Kidney (tissue), 14 donors: ENCODE data around the gene NRG3. TPM values are rescaled to one million over a fixed set of nuclear protein-coding genes. Genes with fewer than 3 reads are reported as not detected.
A peak's percentile ranks its signal among the peaks of the same experiment; 100 is the strongest.

ENCODE experiments used
- DNase-seq, 5 donors: peaks; one replicate each; pipeline ENCODE4 v3.0.0-alpha.2; 2013 to 2020
- FAIRE-seq: peaks from 2 replicates; lab custom pipeline; 2012; peaks lifted over from hg19 to GRCh38; lab: Jason Lieb, UNC
- H3K27ac ChIP-seq, 2 donors: one replicate each; pipeline ENCODE4 v1.7.0; 2013; ENCODE audit warnings: low read depth in 2 of 2, low read length in 2 of 2, inconsistent platforms in 1 of 2
- H3K27me3 ChIP-seq: one replicate; pipeline ENCODE4 v1.7.1; 2013; ENCODE audit warnings: low read length, inconsistent platforms; ENCODE audit not compliant: control insufficient read depth, insufficient read depth
- H3K36me3 ChIP-seq, 3 donors: one replicate each; pipeline versions ENCODE4 v1.7.0 to v1.7.1; 2013; ENCODE audit warnings: low read length in 3 of 3, control low read depth in 1 of 3, inconsistent platforms in 1 of 3; ENCODE audit not compliant: insufficient read depth in 3 of 3, control insufficient read depth in 2 of 3
- H3K4me1 ChIP-seq, 3 donors: one replicate each; pipeline versions ENCODE4 v1.7.0 to v1.7.1; 2013; ENCODE audit warnings: low read length in 3 of 3, inconsistent platforms in 1 of 3, low read depth in 1 of 3; ENCODE audit not compliant: control insufficient read depth in 2 of 3, insufficient read depth in 2 of 3
- H3K4me3 ChIP-seq, 3 donors: one replicate each; pipeline versions ENCODE4 v1.7.0 to v1.8.1; 2013; ENCODE audit warnings: low read length in 3 of 3, control low read depth in 1 of 3, inconsistent platforms in 1 of 3
- H3K9ac ChIP-seq, 3 donors: one replicate each; pipeline versions ENCODE4 v1.7.0 to v1.7.1; 2013; ENCODE audit warnings: low read length in 3 of 3, control low read depth in 1 of 3, inconsistent platforms in 1 of 3
- H3K9me3 ChIP-seq, 3 donors: one replicate each; pipeline versions ENCODE4 v1.7.0 to v1.7.1; 2013; ENCODE audit warnings: low read length in 3 of 3, control low read depth in 1 of 3, inconsistent platforms in 1 of 3; ENCODE audit not compliant: control insufficient read depth in 2 of 3, insufficient read depth in 1 of 3
- CTCF ChIP-seq: IDR thresholded peaks from 3 replicates; pipeline ENCODE4 v1.5.1; 2012; ENCODE audit warnings: mild to moderate bottlenecking, moderate library complexity, borderline replicate concordance; ENCODE audit not compliant: insufficient read depth; ENCODE audit errors: extremely low read depth
- intact Hi-C: fragments of 100-400 bp; cut with DNase I; formaldehyde crosslinking; loops from one replicate; pipeline ENCODE4 v1.11.1; 2022
- polyA plus RNA-seq: library from polyadenylated mRNA; stranded (reverse); fragments of 350-450 nt; fragmentation: Illumina TruSeq; extraction: RNeasy Lipid Tissue Mini Kit (QIAGEN cat#74804); gene quantifications from one replicate; pipeline ENCODE4 v1.2.3, GENCODE V29; 2014; ENCODE audit warnings: low read depth, low replicate concordance; ENCODE audit not compliant: insufficient read depth
- total RNA-seq: library from RNA; stranded (reverse); fragmentation: NEBNext Ultra II Directional; extraction: Animal tissue kit (Norgen Biotek cat#: 25700); gene quantifications from one replicate; pipeline ENCODE4 v1.2.1, GENCODE V29; 2021
- donor health status: control.
- donor health status: control.
- donor health status: control.
- donor health status: control.
- donor health status: control.
- donor health status: DM: yes; HTN: yes; CAD: no.
- donor health status: Normal renal cell carcinoma (clear cell type).

The NRG3 gene
- total and polyA plus RNA-seq, 2 donors from 2014 or later = 0.62 to 5.4 TPM

DNA sequence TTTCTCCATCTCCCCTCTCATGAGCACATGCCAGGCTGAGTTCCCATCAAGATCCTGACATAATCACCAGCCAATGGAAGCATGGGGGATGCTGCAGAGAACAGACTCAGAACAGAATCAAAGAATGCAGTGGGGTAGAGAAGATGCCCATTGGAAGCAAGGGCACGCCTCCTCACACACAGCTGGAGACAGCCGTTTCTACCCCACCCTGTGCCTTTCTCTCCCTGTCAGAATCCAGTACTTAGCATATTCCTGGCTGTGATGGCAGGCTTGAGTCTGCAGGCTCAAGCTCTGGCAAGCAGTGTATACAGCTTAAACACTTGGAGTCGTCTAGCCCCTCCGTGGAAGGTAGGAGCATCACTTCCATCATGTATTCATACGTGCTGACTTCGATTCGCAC lies 867.9 kb downstream of the NRG3 start:
- intact Hi-C loops = no loop called here
- no peak overlapping the region for H3K27ac ChIP-seq
- no peaks in the 10 kb centered on the region for H3K9me3 ChIP-seq
- H3K4me1 ChIP-seq = no peaks in the 10 kb centered on the region
- no peak for FAIRE-seq
- H3K9ac ChIP-seq = no peak overlapping the region
- H3K4me3 ChIP-seq = no peak overlapping the region
- TF ChIP-seq CTCF = no peak
- DNase-seq = peak in 1 of 5 donors; percentile 4
- no peaks in the 10 kb centered on the region for H3K36me3 ChIP-seq
- no peaks in the 10 kb centered on the region for H3K27me3 ChIP-seq

DNA sequence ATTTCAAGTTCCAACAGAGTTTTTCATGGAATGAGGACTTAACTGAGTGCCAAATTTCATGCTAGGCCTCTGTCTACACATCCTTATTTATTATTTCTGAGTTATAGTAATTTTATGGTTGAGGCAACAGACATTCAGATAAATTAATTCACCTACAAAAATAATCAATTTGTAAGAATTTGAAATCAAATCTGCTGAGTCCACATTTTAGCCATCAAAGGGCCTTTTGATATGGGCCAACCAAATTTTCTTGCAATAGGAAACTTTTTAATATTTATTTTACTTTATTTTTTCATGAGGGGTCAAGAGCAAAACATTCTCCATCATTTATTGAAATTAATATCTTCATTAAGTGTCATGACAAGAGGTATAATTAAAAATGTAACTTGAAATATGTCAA lies 875.5 kb downstream of the NRG3 start:
- Histone ChIP-seq H3K9ac (no peak overlapping the region), H3K4me3 (no peak overlapping the region), H3K9me3 (no peaks in the 10 kb centered on the region), H3K4me1 (no peaks in the 10 kb centered on the region), H3K36me3 (no peaks in the 10 kb centered on the region), H3K27me3 (no peaks in the 10 kb centered on the region), H3K27ac (no peak overlapping the region)
- DNase-seq (no peak), FAIRE-seq (no peak)
- intact Hi-C loops = no loop called here
- no peak for TF ChIP-seq CTCF

DNA sequence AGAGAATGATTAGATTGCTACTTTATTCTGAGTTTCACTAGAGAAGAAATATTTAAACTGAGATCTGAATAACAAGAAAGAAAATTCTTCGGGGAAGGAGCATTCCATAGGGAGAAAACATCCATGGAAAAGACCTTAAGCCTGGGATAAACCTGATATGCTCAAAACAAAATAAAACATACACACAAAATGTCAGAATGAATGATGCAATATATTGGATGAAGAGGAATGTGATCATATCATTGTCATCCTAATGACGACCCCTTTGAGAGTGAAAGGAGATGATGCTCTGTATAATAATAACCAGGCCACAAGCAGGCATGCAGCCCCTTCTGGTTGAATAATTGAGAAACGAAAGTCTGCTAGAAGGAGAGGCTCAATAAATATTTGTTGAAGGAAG lies 882.4 kb downstream of the NRG3 start:
- H3K4me1 ChIP-seq = no peaks in the 10 kb centered on the region
- no peaks in the 10 kb centered on the region for H3K27me3 ChIP-seq
- H3K36me3 ChIP-seq = no peaks in the 10 kb centered on the region
- intact Hi-C loops = no loop called here
- H3K27ac ChIP-seq = no peak overlapping the region
- DNase-seq = no peak
- H3K9ac ChIP-seq = no peak overlapping the region
- no peak for TF ChIP-seq CTCF
- no peak overlapping the region for H3K4me3 ChIP-seq
- no peak for FAIRE-seq
- no peaks in the 10 kb centered on the region for H3K9me3 ChIP-seq

- Histone ChIP-seq H3K27me3 (no peaks in the 10 kb centered on the region), H3K27ac (no peak overlapping the region), H3K4me1 (no peaks in the 10 kb centered on the region), H3K9ac (no peak overlapping the region), H3K9me3 (no peaks in the 10 kb centered on the region), H3K36me3 (no peaks in the 10 kb centered on the region), H3K4me3 (no peak overlapping the region)
- TF ChIP-seq CTCF = no peak
- intact Hi-C loops = no loop called here
- DNase-seq (peak in 2 of 5 donors; percentile 58 to 67), FAIRE-seq (no peak)
These were observed 882.9 kb downstream of the NRG3 start for GRCh38 chr10:82757901-82758300.
